Neural cell (in vitro differentiated cells): ENCODE measurements around the gene SHF. TPM values are rescaled to one million over a fixed set of nuclear protein-coding genes. Genes with fewer than 3 reads are reported as not detected.
"Not testable (repeated sequence)": the region's sequence is repeated elsewhere in the genome, so short reads cannot be mapped to it uniquely, and the experiment has no call there.

ENCODE experiments used
- H2AFZ ChIP-seq: fragments of 200-600, 300-800 bp; sonication (generic), shearing (Covaris generic); 2 replicates; pipeline ENCODE4 v1.6.0; 2014; ENCODE audit warnings: low read depth, mild to moderate bottlenecking, antibody characterized with exemption, low read length, moderate library complexity
- H3F3A ChIP-seq: fragments of 200-600 bp; shearing (Covaris generic); 2 replicates; pipeline ENCODE4 v1.6.1; 2016; ENCODE audit warnings: mild to moderate bottlenecking, moderate library complexity, mixed read lengths, antibody characterized with exemption, low read length; ENCODE audit not compliant: insufficient read depth, poor library complexity, severe bottlenecking
- H3K27ac ChIP-seq: fragments of 200-600, 300-800 bp; sonication (generic), shearing (Covaris generic); 2 replicates; pipeline ENCODE4 v1.5.1; 2014; ENCODE audit warnings: mild to moderate bottlenecking, low read length, moderate library complexity
- H3K27me3 ChIP-seq: fragments of 300-800, 200-600 bp; sonication (generic), shearing (Covaris generic); 2 replicates; pipeline ENCODE4 v1.6.0; 2014; ENCODE audit warnings: mild to moderate bottlenecking, low read depth, low read length, moderate library complexity; ENCODE audit not compliant: insufficient read depth
- H3K36me3 ChIP-seq: fragments of 300-800, 200-600 bp; sonication (generic), shearing (Covaris generic); 2 replicates; pipeline ENCODE4 v1.5.1; 2014; ENCODE audit warnings: mild to moderate bottlenecking, antibody characterized with exemption, low read length, moderate library complexity; ENCODE audit not compliant: insufficient read depth
- H3K4me2 ChIP-seq: fragments of 300-800, 200-600 bp; sonication (generic), shearing (Covaris generic); 2 replicates; pipeline ENCODE4 v1.6.0; 2014; ENCODE audit warnings: mild to moderate bottlenecking, low read length
- H3K4me3 ChIP-seq: fragments of 300-800, 200-600 bp; sonication (generic), shearing (Covaris generic); 2 replicates; pipeline ENCODE4 v1.5.1; 2014; ENCODE audit warnings: mild to moderate bottlenecking, low read length, moderate library complexity
- H3K79me2 ChIP-seq: fragments of 200-600 bp; shearing (Covaris generic); replicated peaks from 2 replicates; pipeline ENCODE4 v1.6.0; 2014; ENCODE audit warnings: mild to moderate bottlenecking, low read length, moderate library complexity; ENCODE audit not compliant: insufficient read depth
- H3K9ac ChIP-seq: fragments of 300-800, 200-600 bp; sonication (generic), shearing (Covaris generic); 2 replicates; pipeline ENCODE4 v1.6.1; 2016; ENCODE audit warnings: mild to moderate bottlenecking, low read length, mixed read lengths
- H3K9me2 ChIP-seq: fragments of 200-600 bp; shearing (Covaris generic); 2 replicates; pipeline ENCODE4 v1.6.1; 2016; ENCODE audit warnings: mild to moderate bottlenecking, low read length, mixed read lengths; ENCODE audit not compliant: insufficient read depth
- H3K9me3 ChIP-seq: fragments of 200-600, 300-800 bp; sonication (generic), shearing (Covaris generic); 2 replicates; pipeline ENCODE4 v1.6.1; 2016; ENCODE audit warnings: mild to moderate bottlenecking, mixed run types, low read length, moderate library complexity, mixed read lengths
- H4K20me1 ChIP-seq: fragments of 200-600 bp; shearing (Covaris generic); 2 replicates; pipeline ENCODE4 v1.6.1; 2016; ENCODE audit warnings: mild to moderate bottlenecking, mixed run types; ENCODE audit not compliant: insufficient read depth
- CTCF ChIP-seq: fragments of 450-650 bp; IDR thresholded peaks from 2 replicates; pipeline ENCODE4 v1.5.1; 2014; ENCODE audit warnings: antibody characterized with exemption, mild to moderate bottlenecking, moderate library complexity; ENCODE audit not compliant: poor library complexity, severe bottlenecking
- EP300 ChIP-seq: fragments of 450-650 bp; conservative IDR thresholded peaks from 2 replicates; pipeline ENCODE4 v1.6.1; 2014; ENCODE audit warnings: antibody characterized with exemption, mild to moderate bottlenecking, moderate library complexity; ENCODE audit not compliant: poor library complexity, severe bottlenecking
- EZH2 ChIP-seq: fragments of 200-600, 300-800 bp; shearing (Covaris generic), sonication (generic); IDR thresholded peaks from 2 replicates; pipeline ENCODE4 v1.6.1; 2014; ENCODE audit warnings: antibody characterized with exemption, low read length, borderline replicate concordance, mild to moderate bottlenecking; ENCODE audit not compliant: insufficient read depth, poor library complexity, severe bottlenecking
- POLR2AphosphoS5 ChIP-seq: IDR thresholded peaks from 2 replicates; pipeline ENCODE4 v1.6.1; 2012
- REST ChIP-seq: IDR thresholded peaks from 2 replicates; pipeline ENCODE4 v1.6.1; 2012; ENCODE audit warnings: borderline replicate concordance
- TAF1 ChIP-seq: IDR thresholded peaks from 2 replicates; pipeline ENCODE4 v1.6.1; 2012; ENCODE audit warnings: low read depth
- polyA plus RNA-seq: library from polyadenylated mRNA; depleted of rRNA; stranded (reverse); fragments of >200 nt; gene quantifications from 2 replicates; pipeline ENCODE4 v1.2.3, GENCODE V29; 2014

The SHF gene
- polyA plus RNA-seq, 1 donor from 2014 or later: 41.5 TPM

- Histone ChIP-seq H3K27me3 (peaks cover 51% of the 10 kb centered on the region), H3K4me3 (no peak overlapping the region), H3K79me2 (no peaks in the 10 kb centered on the region), H4K20me1 (no peaks in the 10 kb centered on the region), H3K27ac (no peak overlapping the region), H3K9ac (no peak overlapping the region), H3K4me2 (no peak overlapping the region), H3K9me3 (no peaks in the 10 kb centered on the region), H2AFZ (no peak overlapping the region), H3F3A (no peaks in the 10 kb centered on the region), H3K36me3 (no peaks in the 10 kb centered on the region), H3K9me2 (no peaks in the 10 kb centered on the region)
- TF ChIP-seq REST (no peak), TAF1 (no peak), POLR2AphosphoS5 (no peak), EZH2 (no peak), EP300 (no peak), CTCF (no peak)
Observed at GRCh38 chr15:45136378-45136764, 51.4 kb downstream of the SHF start.

DNA sequence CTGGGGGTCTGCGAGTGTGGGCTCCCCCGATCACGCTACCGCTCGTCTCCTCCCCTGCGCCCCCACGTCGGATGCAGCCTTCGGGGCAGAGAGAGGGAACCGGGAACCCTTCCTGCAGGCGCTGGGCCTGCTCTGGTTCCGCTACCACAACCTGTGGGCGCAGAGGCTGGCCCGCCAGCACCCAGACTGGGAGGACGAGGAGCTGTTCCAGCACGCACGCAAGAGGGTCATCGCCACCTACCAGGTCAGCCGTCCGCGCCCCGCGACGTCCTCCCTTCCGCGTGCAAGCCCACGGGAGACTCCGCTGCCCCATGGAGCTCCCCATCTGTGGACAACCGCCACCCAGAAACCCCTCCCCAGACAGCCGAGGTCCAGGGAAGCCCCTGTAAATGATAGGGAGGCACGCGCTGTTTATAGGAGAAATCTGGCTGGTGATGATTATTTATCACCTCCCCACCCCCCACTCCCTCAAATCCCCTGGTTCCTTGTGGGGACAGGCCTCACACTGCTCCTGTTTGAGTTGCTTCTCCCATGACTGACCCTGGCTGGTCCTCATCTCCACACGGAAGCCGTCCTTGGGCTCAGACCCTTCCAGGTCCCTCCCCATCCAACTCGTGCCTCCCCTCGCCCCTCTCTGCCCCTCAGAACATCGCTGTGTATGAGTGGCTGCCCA, 51.9 kb downstream of the SHF start:
- not testable (repeated sequence) for H3K4me3 ChIP-seq, H3K4me2 ChIP-seq, H2AFZ ChIP-seq

DNA sequence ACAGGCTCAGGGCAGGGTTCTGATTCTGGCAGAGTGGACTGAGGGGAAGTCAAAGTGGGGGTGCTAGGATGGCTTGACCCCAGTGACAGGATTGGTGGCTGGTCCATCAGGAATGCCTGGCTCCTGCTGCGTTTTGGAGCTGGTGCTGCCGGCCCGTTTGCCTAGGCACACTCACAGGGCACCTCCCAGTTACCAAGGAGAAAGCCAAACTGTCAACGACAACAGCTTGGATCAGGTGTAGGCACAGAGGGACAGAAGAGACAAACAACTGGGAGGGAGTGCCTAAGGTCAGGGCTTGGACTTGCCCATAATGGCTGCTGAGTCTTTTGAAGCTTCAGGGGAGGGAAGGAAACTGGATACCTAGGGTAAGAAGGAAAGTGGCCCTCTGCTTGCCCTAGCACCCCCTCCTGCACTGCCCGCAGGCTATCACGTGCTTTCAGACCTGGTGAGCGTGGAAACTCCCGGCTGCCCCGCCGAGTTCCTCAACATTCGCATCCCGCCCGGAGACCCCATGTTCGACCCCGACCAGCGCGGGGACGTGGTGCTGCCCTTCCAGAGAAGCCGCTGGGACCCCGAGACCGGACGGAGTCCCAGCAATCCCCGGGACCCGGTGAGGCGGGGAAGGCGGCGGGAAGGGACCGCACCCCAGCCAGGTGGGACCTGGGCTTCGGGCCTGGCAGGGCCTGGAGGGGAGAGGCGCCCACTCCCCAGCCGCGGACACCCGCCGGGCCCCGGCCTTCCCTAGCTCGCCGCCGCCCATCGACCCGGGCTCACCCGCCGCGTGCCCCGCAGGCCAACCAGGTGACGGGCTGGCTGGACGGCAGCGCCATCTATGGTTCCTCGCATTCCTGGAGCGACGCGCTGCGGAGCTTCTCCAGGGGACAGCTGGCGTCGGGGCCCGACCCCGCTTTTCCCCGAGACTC, 52.8 kb downstream of the SHF start:
- H3K4me3 ChIP-seq: no peak overlapping the region
- no peak overlapping the region for H3K9ac ChIP-seq
- no peaks in the 10 kb centered on the region for H4K20me1 ChIP-seq
- H2AFZ ChIP-seq: no peak overlapping the region
- TF ChIP-seq POLR2AphosphoS5 (no peak), CTCF (peak; percentile 18)
- H3K4me2 ChIP-seq: no peak overlapping the region
- no peaks in the 10 kb centered on the region for H3F3A ChIP-seq
- H3K36me3 ChIP-seq: no peaks in the 10 kb centered on the region
- H3K9me2 ChIP-seq: no peaks in the 10 kb centered on the region
- H3K9me3 ChIP-seq: no peaks in the 10 kb centered on the region
- H3K27ac ChIP-seq: no peak overlapping the region
- peaks cover 65% of the 10 kb centered on the region for H3K27me3 ChIP-seq
- H3K79me2 ChIP-seq: no peaks in the 10 kb centered on the region

More for the DNA sequence above, 51.9 kb downstream of the SHF start:
- not testable (repeated sequence) for H3K9ac ChIP-seq, H3K9me3 ChIP-seq, H3K27ac ChIP-seq, H3K9me2 ChIP-seq, H3K79me2 ChIP-seq, H3F3A ChIP-seq, H3K36me3 ChIP-seq, H4K20me1 ChIP-seq
- H3K27me3 ChIP-seq: peaks cover 56% of the 10 kb centered on the region
